ENCODE results near the gene AFAP1. TPM values are rescaled to one million over a fixed set of nuclear protein-coding genes. Genes with fewer than 3 reads are reported as not detected.

AFAP1 gene
- total RNA-seq, 1 experiment from 2014 or later, result 94.7 TPM

DNA sequence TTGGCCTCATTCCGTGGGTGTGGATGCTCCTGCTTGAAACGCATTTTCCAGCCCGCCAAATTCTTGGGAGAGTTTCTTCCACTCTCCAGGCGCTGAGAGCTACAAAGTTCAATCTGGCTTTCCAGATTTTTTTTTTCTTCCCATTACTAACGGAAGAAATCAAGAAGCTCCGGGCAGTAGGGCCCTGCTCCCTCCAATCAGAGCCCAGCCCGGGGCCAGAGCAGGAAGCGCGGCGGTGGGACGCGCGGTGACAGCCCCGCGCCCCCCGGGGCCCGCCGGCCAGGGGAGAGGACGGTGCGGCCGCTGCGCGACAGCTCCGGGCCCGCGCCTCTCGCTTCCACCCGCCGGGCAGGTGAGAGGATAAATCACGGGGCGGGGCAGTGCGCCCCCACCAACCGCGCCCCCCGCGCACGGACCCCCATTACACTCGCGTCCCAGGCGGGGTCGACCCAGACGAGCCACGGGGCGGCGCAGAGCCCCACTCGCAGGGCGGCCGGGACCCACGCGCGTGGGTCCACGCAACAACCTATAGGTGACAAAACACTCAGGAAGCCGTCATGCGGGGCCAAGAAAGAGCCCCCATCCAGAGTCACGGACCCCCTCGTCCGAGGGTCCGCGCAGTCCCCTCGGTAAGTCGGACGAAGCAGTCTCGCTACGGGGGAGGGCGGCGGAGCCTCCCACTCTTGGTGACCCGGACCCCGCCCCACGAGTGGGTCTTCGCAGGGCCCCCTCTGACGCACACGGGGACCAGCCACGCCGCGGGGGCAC, 868 bp downstream of the AFAP1 start:
- peak; percentile 18 for ATAC-seq
- Histone ChIP-seq H3K27ac (ENCODE audit: low read length) (peak overlapping the region; percentile 97), H3K4me3 (ENCODE audit: low read depth in 2 of 2, low read length in 2 of 2) (peak overlapping the region; percentile 64 to 79), H3K4me1 (ENCODE audit: control insufficient read depth, insufficient read depth, low read length) (peaks cover 38% of the 10 kb centered on the region), H3K36me3 (ENCODE audit: control insufficient read depth, insufficient read depth, low read length) (peaks cover 5% of the 10 kb centered on the region), H3K27me3 (ENCODE audit: control insufficient read depth, insufficient read depth, low read length) (no peaks in the 10 kb centered on the region), H3K9me3 (ENCODE audit: control insufficient read depth, insufficient read depth, low read depth, low read length) (no peaks in the 10 kb centered on the region)
- 0 out of 2 replicates have a peak, but pooled peaks have one; percentile 29 for TF ChIP-seq SIN3A (IDR thresholded peaks at IDR 0.05; ENCODE audit: borderline replicate concordance, insufficient read depth, low read depth, low read length)
- TF ChIP-seq, protein P1, sequence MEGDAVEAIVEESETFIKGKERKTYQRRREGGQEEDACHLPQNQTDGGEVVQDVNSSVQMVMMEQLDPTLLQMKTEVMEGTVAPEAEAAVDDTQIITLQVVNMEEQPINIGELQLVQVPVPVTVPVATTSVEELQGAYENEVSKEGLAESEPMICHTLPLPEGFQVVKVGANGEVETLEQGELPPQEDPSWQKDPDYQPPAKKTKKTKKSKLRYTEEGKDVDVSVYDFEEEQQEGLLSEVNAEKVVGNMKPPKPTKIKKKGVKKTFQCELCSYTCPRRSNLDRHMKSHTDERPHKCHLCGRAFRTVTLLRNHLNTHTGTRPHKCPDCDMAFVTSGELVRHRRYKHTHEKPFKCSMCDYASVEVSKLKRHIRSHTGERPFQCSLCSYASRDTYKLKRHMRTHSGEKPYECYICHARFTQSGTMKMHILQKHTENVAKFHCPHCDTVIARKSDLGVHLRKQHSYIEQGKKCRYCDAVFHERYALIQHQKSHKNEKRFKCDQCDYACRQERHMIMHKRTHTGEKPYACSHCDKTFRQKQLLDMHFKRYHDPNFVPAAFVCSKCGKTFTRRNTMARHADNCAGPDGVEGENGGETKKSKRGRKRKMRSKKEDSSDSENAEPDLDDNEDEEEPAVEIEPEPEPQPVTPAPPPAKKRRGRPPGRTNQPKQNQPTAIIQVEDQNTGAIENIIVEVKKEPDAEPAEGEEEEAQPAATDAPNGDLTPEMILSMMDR (IDR thresholded peaks at IDR 0.05), result no peak
- TF ChIP-seq REST (IDR thresholded peaks at IDR 0.05; ENCODE audit: insufficient read depth in 1 of 2, low read depth in 2 of 2, low read length in 1 of 2), result no peak
- intact Hi-C loops (cut with micrococcal nuclease; ENCODE audit: unreplicated experiment), result loop anchor here (10.0 kb wide), 1 partner anchor 64 kb away; no protein-coding TSS in a partner anchor
- in situ Hi-C loops (cut with HindIII; ENCODE audit: low pct_unique_long_range_greater_than_20kb, low sequenced_read_pairs), result no loop called here
- no TSS peak for BruUV-seq (replicated peaks)
- CTCF ChIA-PET, result no interaction called here
- DNase-seq (ENCODE audit: low read depth, low spot score), result no peak
- POLR2A ChIA-PET, result no interaction called here

DNA sequence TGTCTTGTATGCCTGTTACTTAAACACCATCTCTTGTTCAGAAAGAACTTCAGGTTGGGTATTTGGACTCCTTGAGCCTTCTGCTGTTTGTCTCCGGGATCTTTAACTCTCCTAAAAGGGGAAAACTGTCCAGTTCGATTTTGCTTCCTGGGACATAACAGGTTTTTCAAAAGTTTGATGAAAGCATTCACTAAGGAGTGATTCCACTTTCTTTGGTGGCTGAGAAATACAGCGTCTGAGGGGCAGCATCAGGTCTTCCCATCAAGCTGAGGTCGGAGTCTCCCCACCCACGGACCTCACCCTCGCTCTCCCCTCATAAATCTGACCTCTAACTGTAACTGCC, 1.4 kb downstream of the AFAP1 start:
- no peak for DNase-seq (ENCODE audit: low read depth, low spot score)
- intact Hi-C loops (cut with micrococcal nuclease; ENCODE audit: unreplicated experiment), result loop anchor here (10.0 kb wide), 1 partner anchor 63 kb away; no protein-coding TSS in a partner anchor
- CTCF ChIA-PET, result interaction anchor here (0.6 to 0.7 kb wide), 2 partner anchors 121 to 239 kb away, joined by 3 to 6 read pairs; no protein-coding TSS in a partner anchor

More for the DNA sequence above, 1.4 kb downstream of the AFAP1 start:
- H3K36me3 ChIP-seq (ENCODE audit: control insufficient read depth, insufficient read depth, low read length), result peaks cover 5% of the 10 kb centered on the region
- in situ Hi-C loops (cut with HindIII; ENCODE audit: low pct_unique_long_range_greater_than_20kb, low sequenced_read_pairs), result no loop called here
- no peak for ATAC-seq
- H3K4me3 ChIP-seq (ENCODE audit: low read depth in 2 of 2, low read length in 2 of 2), result peak overlapping the region; percentile 64 to 79
- H3K9me3 ChIP-seq (ENCODE audit: control insufficient read depth, insufficient read depth, low read depth, low read length), result no peaks in the 10 kb centered on the region
- H3K4me1 ChIP-seq (ENCODE audit: control insufficient read depth, insufficient read depth, low read length), result peaks cover 42% of the 10 kb centered on the region
- POLR2A ChIA-PET, result interaction anchor here (0.7 kb wide), 1 partner anchor 21 kb away, joined by 4 read pairs; no protein-coding TSS in a partner anchor
- no peaks in the 10 kb centered on the region for H3K27me3 ChIP-seq (ENCODE audit: control insufficient read depth, insufficient read depth, low read length)
- BruUV-seq (replicated peaks), result no TSS peak
- peak overlapping the region; percentile 97 for H3K27ac ChIP-seq (ENCODE audit: low read length)
- TF ChIP-seq REST (IDR thresholded peaks at IDR 0.05; ENCODE audit: insufficient read depth in 1 of 2, low read depth in 2 of 2, low read length in 1 of 2) (no peak), TCF7L2 (IDR thresholded peaks at IDR 0.05; ENCODE audit: low read depth, low read length) (no peak), POLR2AphosphoS5 (IDR thresholded peaks at IDR 0.05; ENCODE audit: low read depth, low read length) (no peak), SIN3A (IDR thresholded peaks at IDR 0.05; ENCODE audit: borderline replicate concordance, insufficient read depth, low read depth, low read length) (no peak)
- TF ChIP-seq, protein P1 (IDR thresholded peaks at IDR 0.05), result no peak
